ENCODE measurements around the gene F8. TPM values are rescaled to one million over a fixed set of nuclear protein-coding genes. Genes with fewer than 3 reads are reported as not detected.
A peak's percentile ranks its signal among the peaks of the same experiment; 100 is the strongest.
"Not testable (repeated sequence)": the region's sequence is repeated elsewhere in the genome, so short reads cannot be mapped to it uniquely, and the experiment has no call there.

Gene F8
- total RNA-seq, 2 donors from 2014 or later: 13.2 to 39.1 TPM

DNA sequence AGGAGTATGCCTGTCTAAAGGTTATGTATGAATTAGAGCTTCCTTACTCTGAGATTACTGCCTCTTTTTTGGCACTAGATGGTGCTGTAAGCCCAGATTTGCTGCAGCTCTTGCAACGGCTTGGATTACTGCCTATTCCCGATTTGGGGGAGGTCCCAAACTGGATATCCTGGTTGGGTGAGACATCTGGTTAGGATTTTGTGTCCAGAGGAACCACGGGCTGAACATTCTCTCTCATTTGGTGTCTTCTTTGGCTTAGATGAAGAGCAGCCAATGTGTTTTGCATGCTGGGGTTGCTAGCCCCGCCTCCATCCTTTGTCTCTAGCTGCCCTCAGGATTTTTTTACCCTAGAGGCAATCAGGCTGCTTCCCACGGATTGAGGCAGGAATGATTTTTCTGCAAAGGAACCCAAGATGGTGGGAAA is 104.5 kb downstream of the F8 start:
- no peak overlapping the region for H3K4me3 ChIP-seq
- H3K36me3 ChIP-seq: no peaks in the 10 kb centered on the region
- no peaks in the 10 kb centered on the region for H3K9me3 ChIP-seq
- no peak for TF ChIP-seq POLR2A (IDR thresholded peaks at IDR 0.05)
- no peak for TF ChIP-seq POLR2AphosphoS5 (IDR thresholded peaks at IDR 0.05)
- TF ChIP-seq, protein P1, sequence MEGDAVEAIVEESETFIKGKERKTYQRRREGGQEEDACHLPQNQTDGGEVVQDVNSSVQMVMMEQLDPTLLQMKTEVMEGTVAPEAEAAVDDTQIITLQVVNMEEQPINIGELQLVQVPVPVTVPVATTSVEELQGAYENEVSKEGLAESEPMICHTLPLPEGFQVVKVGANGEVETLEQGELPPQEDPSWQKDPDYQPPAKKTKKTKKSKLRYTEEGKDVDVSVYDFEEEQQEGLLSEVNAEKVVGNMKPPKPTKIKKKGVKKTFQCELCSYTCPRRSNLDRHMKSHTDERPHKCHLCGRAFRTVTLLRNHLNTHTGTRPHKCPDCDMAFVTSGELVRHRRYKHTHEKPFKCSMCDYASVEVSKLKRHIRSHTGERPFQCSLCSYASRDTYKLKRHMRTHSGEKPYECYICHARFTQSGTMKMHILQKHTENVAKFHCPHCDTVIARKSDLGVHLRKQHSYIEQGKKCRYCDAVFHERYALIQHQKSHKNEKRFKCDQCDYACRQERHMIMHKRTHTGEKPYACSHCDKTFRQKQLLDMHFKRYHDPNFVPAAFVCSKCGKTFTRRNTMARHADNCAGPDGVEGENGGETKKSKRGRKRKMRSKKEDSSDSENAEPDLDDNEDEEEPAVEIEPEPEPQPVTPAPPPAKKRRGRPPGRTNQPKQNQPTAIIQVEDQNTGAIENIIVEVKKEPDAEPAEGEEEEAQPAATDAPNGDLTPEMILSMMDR (IDR thresholded peaks at IDR 0.05): peak in 3 of 4 experiments; percentile 19 to 55 (median 49)
- intact Hi-C loops (cut with DNase I): no loop called here
- H3K27me3 ChIP-seq (replicated peaks; ENCODE audit: insufficient read depth): no peaks in the 10 kb centered on the region
- peak; percentile 13 for DNase-seq (ENCODE audit: low spot score)
- no peaks in the 10 kb centered on the region for H3K4me1 ChIP-seq (replicated peaks)
- 8% methylated on average over 5 of the region's 5 CpGs for WGBS
- no peak overlapping the region for H3K27ac ChIP-seq

GRCh38 chrX:154914052-154914451 is 108.5 kb downstream of the F8 start:
- TF ChIP-seq POLR2A (IDR thresholded peaks at IDR 0.05): no peak
- no peak for TF ChIP-seq POLR2AphosphoS5 (IDR thresholded peaks at IDR 0.05)
- Histone ChIP-seq H3K4me3 (no peak overlapping the region), H3K4me1 (replicated peaks) (no peaks in the 10 kb centered on the region), H3K27ac (no peak overlapping the region), H3K36me3 (no peaks in the 10 kb centered on the region), H3K27me3 (replicated peaks; ENCODE audit: insufficient read depth) (no peaks in the 10 kb centered on the region), H3K9me3 (no peaks in the 10 kb centered on the region)
- DNase-seq (ENCODE audit: low spot score): no peak
- 100% methylated on average over 2 of the region's 2 CpGs for WGBS
- intact Hi-C loops (cut with DNase I): no loop called here

GRCh38 chrX:154910528-154910927 is 112.0 kb downstream of the F8 start:
- H3K4me3 ChIP-seq; DNase-seq (ENCODE audit: low spot score); H3K27me3 ChIP-seq (replicated peaks; ENCODE audit: insufficient read depth); intact Hi-C loops (cut with DNase I); H3K4me1 ChIP-seq (replicated peaks); H3K36me3 ChIP-seq; H3K27ac ChIP-seq; H3K9me3 ChIP-seq: not testable (repeated sequence)
- 86% methylated on average over 10 of the region's 11 CpGs for WGBS

- WGBS: 100% methylated on average over 4 of the region's 4 CpGs
These were observed 112.5 kb downstream of the F8 start for GRCh38 chrX:154910048-154910447.

GRCh38 chrX:154908821-154909220 is 113.7 kb downstream of the F8 start:
- intact Hi-C loops (cut with DNase I): no loop called here

More at GRCh38 chrX:154910048-154910447, 112.5 kb downstream of the F8 start:
- H3K9me3 ChIP-seq; intact Hi-C loops (cut with DNase I); H3K27ac ChIP-seq; H3K4me3 ChIP-seq; H3K4me1 ChIP-seq (replicated peaks); H3K27me3 ChIP-seq (replicated peaks; ENCODE audit: insufficient read depth); H3K36me3 ChIP-seq; DNase-seq (ENCODE audit: low spot score): not testable (repeated sequence)

GRCh38 chrX:154902408-154902807 is 120.1 kb downstream of the F8 start:
- Histone ChIP-seq H3K4me1 (replicated peaks) (no peaks in the 10 kb centered on the region), H3K27ac (no peak overlapping the region), H3K9me3 (no peaks in the 10 kb centered on the region), H3K4me3 (no peak overlapping the region), H3K27me3 (replicated peaks; ENCODE audit: insufficient read depth) (no peaks in the 10 kb centered on the region), H3K36me3 (no peaks in the 10 kb centered on the region)
- DNase-seq (ENCODE audit: low spot score): no peak
- intact Hi-C loops (cut with DNase I): no loop called here
- 91% methylated on average over 1 of the region's 1 CpG for WGBS
- TF ChIP-seq POLR2AphosphoS5 (IDR thresholded peaks at IDR 0.05): no peak
- TF ChIP-seq, protein P1 (IDR thresholded peaks at IDR 0.05): no peak
- TF ChIP-seq POLR2A (IDR thresholded peaks at IDR 0.05): no peak

More at GRCh38 chrX:154908821-154909220, 113.7 kb downstream of the F8 start:
- Histone ChIP-seq H3K27me3 (replicated peaks; ENCODE audit: insufficient read depth) (no peaks in the 10 kb centered on the region), H3K27ac (no peak overlapping the region), H3K36me3 (no peaks in the 10 kb centered on the region), H3K9me3 (no peaks in the 10 kb centered on the region), H3K4me3 (no peak overlapping the region), H3K4me1 (replicated peaks) (no peaks in the 10 kb centered on the region)
- TF ChIP-seq, protein P1 (IDR thresholded peaks at IDR 0.05): no peak
- TF ChIP-seq POLR2A (IDR thresholded peaks at IDR 0.05) (no peak), POLR2AphosphoS5 (IDR thresholded peaks at IDR 0.05) (no peak)
- WGBS: 100% methylated on average over 3 of the region's 3 CpGs
- no peak for DNase-seq (ENCODE audit: low spot score)
